B cell (primary cell): Measurements from ENCODE around the gene ADAMTS2.

Source experiments
- CTCF ChIP-seq: fragments of 200-600 bp; IDR thresholded peaks from one replicate; pipeline ENCODE4 v1.8.0; 2022; ENCODE audit warnings: antibody characterized with exemption, mild to moderate bottlenecking
- EZH2 ChIP-seq: IDR thresholded peaks from 2 replicates; pipeline ENCODE4 v1.6.1; 2012; ENCODE audit warnings: borderline replicate concordance, low read depth, mild to moderate bottlenecking, moderate library complexity, low read length; ENCODE audit not compliant: insufficient read depth, poor library complexity, severe bottlenecking

- TF ChIP-seq EZH2 (no peak), CTCF (no peak)
Observed at GRCh38 chr5:179195561-179196404, 149.5 kb downstream of the ADAMTS2 start.
